OCI-LY1 (cell line): ENCODE data around the gene FAAH.

Experiments used
- H2AFZ ChIP-seq: fragments of 200-600 bp; sonication (generic), shearing (Covaris generic); 2 replicates; pipeline ENCODE4 v1.6.0; 2014; ENCODE audit warnings: antibody characterized with exemption, mild to moderate bottlenecking, low read length
- H3F3A ChIP-seq: fragments of 200-600 bp; sonication (generic), shearing (Covaris generic); 2 replicates; pipeline ENCODE4 v1.6.0; 2014; ENCODE audit warnings: mild to moderate bottlenecking, antibody characterized with exemption, low read length, moderate library complexity; ENCODE audit not compliant: insufficient read depth
- H3K27ac ChIP-seq: fragments of 200-600 bp; sonication (generic); 2 replicates; pipeline ENCODE4 v1.5.1; 2014; ENCODE audit warnings: low read length, mixed run types, mild to moderate bottlenecking, low read depth; ENCODE audit not compliant: poor library complexity, severe bottlenecking
- H3K27me3 ChIP-seq: fragments of 200-600 bp; sonication (generic); 2 replicates; pipeline ENCODE4 v1.6.0; 2014; ENCODE audit warnings: antibody characterized with exemption, mild to moderate bottlenecking, low read length, moderate library complexity; ENCODE audit not compliant: insufficient read depth
- H3K36me3 ChIP-seq: fragments of 200-600 bp; sonication (generic); 2 replicates; pipeline ENCODE4 v1.6.1; 2014; ENCODE audit warnings: mild to moderate bottlenecking, antibody characterized with exemption, low read length, moderate library complexity, mixed read lengths; ENCODE audit not compliant: insufficient read depth
- H3K4me1 ChIP-seq: fragments of 200-600 bp; sonication (generic); 2 replicates; pipeline ENCODE4 v1.5.1; 2014; ENCODE audit warnings: mild to moderate bottlenecking, low read length, moderate library complexity; ENCODE audit not compliant: insufficient read depth, severe bottlenecking
- H3K4me2 ChIP-seq: fragments of 200-600 bp; sonication (generic), shearing (Covaris generic); 2 replicates; pipeline ENCODE4 v1.6.1; 2014; ENCODE audit warnings: low read length
- H3K4me3 ChIP-seq: fragments of 200-600 bp; sonication (generic); 2 replicates; pipeline ENCODE4 v1.5.1; 2014; ENCODE audit warnings: low read length, low read depth, mild to moderate bottlenecking, mixed read lengths; ENCODE audit not compliant: poor library complexity, severe bottlenecking
- H3K79me2 ChIP-seq: fragments of 200-600 bp; shearing (Covaris generic); 2 replicates; pipeline ENCODE4 v1.6.1; 2016; ENCODE audit warnings: mixed run types, low read length, mixed read lengths; ENCODE audit not compliant: insufficient read depth
- H3K9ac ChIP-seq: fragments of 200-600 bp; sonication (generic), shearing (Covaris generic); 2 replicates; pipeline ENCODE4 v1.6.1; 2014; ENCODE audit warnings: mild to moderate bottlenecking, low read length, mixed read lengths
- H3K9me2 ChIP-seq: fragments of 200-600 bp; sonication (generic), shearing (Covaris generic); 2 replicates; pipeline ENCODE4 v1.6.1; 2014; ENCODE audit warnings: low read depth, mild to moderate bottlenecking, low read length, mixed read lengths
- H3K9me3 ChIP-seq: fragments of 200-600 bp; shearing (Covaris generic); 2 replicates; pipeline ENCODE4 v1.6.1; 2014; ENCODE audit warnings: low read length, mixed read lengths
- H4K20me1 ChIP-seq: fragments of 200-600 bp; sonication (generic), shearing (Covaris generic); 2 replicates; pipeline ENCODE4 v1.6.0; 2016; ENCODE audit warnings: mild to moderate bottlenecking, low read length; ENCODE audit not compliant: insufficient read depth
- CTCF ChIP-seq: fragments of 200-600 bp; sonication (generic), shearing (Covaris generic); IDR thresholded peaks from 2 replicates; pipeline ENCODE4 v1.5.1; 2017; ENCODE audit warnings: mild to moderate bottlenecking, antibody characterized with exemption, low read length, moderate library complexity, mixed read lengths
- EZH2 ChIP-seq: fragments of 200-600 bp; sonication (generic), shearing (Covaris generic); IDR thresholded peaks from 2 replicates; pipeline ENCODE4 v1.8.0; 2017; ENCODE audit warnings: borderline replicate concordance, mixed run types, mild to moderate bottlenecking, antibody characterized with exemption, low read length, moderate library complexity, mixed read lengths

The FAAH gene

GRCh38 chr1:46410156-46411009 lies 16.3 kb downstream of the FAAH start:
- H3K4me3 ChIP-seq = no peak overlapping the region
- H3K79me2 ChIP-seq = no peaks in the 10 kb centered on the region
- H3K9ac ChIP-seq = no peak overlapping the region
- H2AFZ ChIP-seq = no peak overlapping the region
- H3K36me3 ChIP-seq = no peaks in the 10 kb centered on the region; the same call in 1 of the 2 replicates
- H3K9me2 ChIP-seq = no peaks in the 10 kb centered on the region
- no peak for TF ChIP-seq EZH2
- TF ChIP-seq CTCF = no peak
- H3K27me3 ChIP-seq = no peaks in the 10 kb centered on the region
- no peak overlapping the region for H3K27ac ChIP-seq
- H4K20me1 ChIP-seq = no peaks in the 10 kb centered on the region
- H3K9me3 ChIP-seq = no peaks in the 10 kb centered on the region
- H3F3A ChIP-seq = no peaks in the 10 kb centered on the region
- H3K4me1 ChIP-seq = no peaks in the 10 kb centered on the region
- H3K4me2 ChIP-seq = no peak overlapping the region

DNA sequence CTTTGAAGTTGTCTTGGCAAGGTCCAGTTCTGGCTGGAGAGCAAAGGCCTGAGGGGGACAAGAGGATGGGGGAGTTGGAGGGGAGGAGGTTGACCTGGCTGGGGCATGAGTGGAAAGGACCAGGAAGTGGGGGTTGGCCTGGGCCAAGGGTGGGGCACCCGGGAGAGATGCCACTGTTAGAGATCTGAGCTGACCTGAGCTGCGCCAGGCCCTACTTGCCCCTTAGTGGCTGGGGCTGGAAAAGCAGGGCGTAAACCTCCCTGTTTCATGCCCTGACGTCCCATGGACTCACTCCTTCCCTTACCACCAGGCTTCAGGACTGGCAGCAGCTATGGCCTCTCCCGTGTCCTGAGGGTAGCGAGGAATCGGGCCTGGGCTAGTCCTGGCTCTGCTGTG lies 16.9 kb downstream of the FAAH start:
- no peaks in the 10 kb centered on the region for H4K20me1 ChIP-seq
- no peaks in the 10 kb centered on the region for H3K27me3 ChIP-seq
- no peak for TF ChIP-seq CTCF
- no peak for TF ChIP-seq EZH2
- no peak overlapping the region for H3K9ac ChIP-seq
- no peaks in the 10 kb centered on the region for H3K79me2 ChIP-seq
- no peaks in the 10 kb centered on the region for H3F3A ChIP-seq
- no peak overlapping the region for H3K4me2 ChIP-seq
- no peak overlapping the region for H3K27ac ChIP-seq
- H3K9me2 ChIP-seq = no peaks in the 10 kb centered on the region
- H2AFZ ChIP-seq = no peak overlapping the region
- no peak overlapping the region for H3K4me3 ChIP-seq
- H3K4me1 ChIP-seq = no peaks in the 10 kb centered on the region
- no peaks in the 10 kb centered on the region; the same call in 1 of the 2 replicates for H3K36me3 ChIP-seq
- no peaks in the 10 kb centered on the region for H3K9me3 ChIP-seq

DNA sequence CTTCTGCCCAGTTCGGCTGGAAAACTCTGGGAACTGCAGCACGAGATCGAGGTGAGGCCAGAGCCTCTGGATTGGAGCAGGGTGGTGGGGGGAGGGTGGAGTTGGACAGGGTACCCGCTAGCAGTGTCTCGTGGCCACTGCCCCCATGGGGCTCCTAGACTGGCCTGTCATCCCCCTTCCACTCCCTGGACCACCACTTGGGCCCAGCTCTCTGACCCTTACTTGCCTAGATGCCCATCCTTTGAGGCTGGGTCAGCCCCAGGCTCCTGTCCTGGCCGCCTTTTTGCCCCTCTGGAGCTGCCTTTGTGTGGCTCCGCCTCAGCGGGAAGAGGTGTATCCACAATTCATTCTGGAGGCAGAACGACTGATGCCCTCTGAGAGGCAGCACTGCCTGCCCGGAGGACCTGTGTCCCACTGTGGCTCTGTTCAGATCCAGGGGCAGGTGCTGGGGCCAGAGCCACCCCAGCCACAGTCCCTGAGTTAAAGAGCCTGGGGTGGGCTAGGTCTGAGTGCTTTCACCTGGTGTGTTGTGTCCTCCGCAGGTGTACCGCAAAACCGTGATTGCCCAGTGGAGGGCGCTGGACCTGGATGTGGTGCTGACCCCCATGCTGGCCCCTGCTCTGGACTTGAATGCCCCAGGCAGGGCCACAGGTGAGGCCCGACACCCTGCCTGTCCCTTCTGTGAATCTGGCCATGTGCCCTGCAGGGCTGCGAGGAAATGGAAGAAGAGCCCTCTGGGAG lies 17.7 kb downstream of the FAAH start:
- H3F3A ChIP-seq = no peaks in the 10 kb centered on the region
- H3K27ac ChIP-seq = no peak overlapping the region
- no peaks in the 10 kb centered on the region; the same call in 1 of the 2 replicates for H3K36me3 ChIP-seq
- no peaks in the 10 kb centered on the region for H3K27me3 ChIP-seq
- no peak overlapping the region for H2AFZ ChIP-seq
- H3K9me2 ChIP-seq = no peaks in the 10 kb centered on the region
- no peaks in the 10 kb centered on the region for H3K9me3 ChIP-seq
- no peaks in the 10 kb centered on the region for H3K4me1 ChIP-seq
- no peak overlapping the region for H3K4me3 ChIP-seq
- H4K20me1 ChIP-seq = no peaks in the 10 kb centered on the region
- H3K4me2 ChIP-seq = no peak overlapping the region
- H3K9ac ChIP-seq = no peak overlapping the region
- TF ChIP-seq CTCF (peak; percentile 59; the same call in 1 of the 2 replicates), EZH2 (no peak)
- H3K79me2 ChIP-seq = no peaks in the 10 kb centered on the region
